GM21360 (cell line): ENCODE measurements around the gene SNX11.

ENCODE experiments used
- ATAC-seq: cut with Tn5 transposase; IDR thresholded peaks from one replicate; pipeline ENCODE4 v1.9.1; 2021; ENCODE audit warnings: mild to moderate bottlenecking, moderate library complexity; ENCODE audit not compliant: unreplicated experiment

Gene SNX11

GRCh38 chr17:48161127-48161905, 53.8 kb downstream of the SNX11 start:
- no peak for ATAC-seq

GRCh38 chr17:48162306-48162934, 54.9 kb downstream of the SNX11 start:
- ATAC-seq: no peak

- ATAC-seq: no peak
These were observed 55.5 kb downstream of the SNX11 start for GRCh38 chr17:48162946-48163506.

- ATAC-seq: no peak
These were observed 56.2 kb downstream of the SNX11 start for GRCh38 chr17:48163809-48164208.

GRCh38 chr17:48169926-48170325, 62.4 kb downstream of the SNX11 start:
- ATAC-seq: no peak
